Osteoblast (primary cell): ENCODE data around the gene ADAMTS17. TPM values are rescaled to one million over a fixed set of nuclear protein-coding genes. Genes with fewer than 3 reads are reported as not detected.

Experiments
- DNase-seq: peaks from one replicate; pipeline ENCODE4 v3.0.0; 2011; ENCODE audit warnings: low spot score, mixed read lengths; ENCODE audit not compliant: insufficient read length; ENCODE audit errors: missing footprints
- H2AFZ ChIP-seq: 2 replicates; pipeline ENCODE4 v1.6.0; 2011; ENCODE audit warnings: mild to moderate bottlenecking, low read length
- H3K27ac ChIP-seq: 2 replicates; pipeline ENCODE4 v1.5.1; 2011; ENCODE audit warnings: mild to moderate bottlenecking, low read depth, low read length, moderate library complexity
- H3K27me3 ChIP-seq: 2 replicates; pipeline ENCODE4 v1.6.0; 2012; ENCODE audit warnings: mild to moderate bottlenecking, control low read depth, inconsistent platforms, low read length, moderate library complexity; ENCODE audit not compliant: insufficient read depth
- H3K36me3 ChIP-seq: 2 replicates; pipeline ENCODE4 v1.5.1; 2011; ENCODE audit warnings: mild to moderate bottlenecking, low read length, control low read depth, moderate library complexity; ENCODE audit not compliant: insufficient read depth
- H3K4me1 ChIP-seq: 2 replicates; pipeline ENCODE4 v1.5.1; 2011; ENCODE audit warnings: mild to moderate bottlenecking, low read length, control low read depth, moderate library complexity; ENCODE audit not compliant: insufficient read depth
- H3K4me2 ChIP-seq: 2 replicates; pipeline ENCODE4 v1.6.0; 2011; ENCODE audit warnings: mild to moderate bottlenecking, low read length; ENCODE audit not compliant: insufficient read depth
- H3K4me3 ChIP-seq: fragments of 200-600 bp; sonication (generic); 3 replicates; pipeline ENCODE4 v1.5.1; 2012; ENCODE audit warnings: mild to moderate bottlenecking, low read length, inconsistent platforms; ENCODE audit not compliant: insufficient read depth
- H3K79me2 ChIP-seq: 2 replicates; pipeline ENCODE4 v1.6.0; 2012; ENCODE audit warnings: mild to moderate bottlenecking, low read length, control low read depth, inconsistent platforms; ENCODE audit not compliant: insufficient read depth
- H3K9me3 ChIP-seq: 2 replicates; pipeline ENCODE4 v1.5.1; 2011; ENCODE audit warnings: low read depth, low read length, control low read depth
- H4K20me1 ChIP-seq: 2 replicates; pipeline ENCODE4 v1.6.0; 2012; ENCODE audit warnings: mild to moderate bottlenecking, low read length, control low read depth; ENCODE audit not compliant: insufficient read depth
- total RNA-seq: library from RNA; depleted of rRNA; stranded (reverse); fragments of >200 nt; gene quantifications from 2 replicates; pipeline ENCODE4 v1.2.3, GENCODE V29; 2012
- TF ChIP-seq, protein P1 (sequence below): IDR thresholded peaks from 2 replicates; pipeline ENCODE4 v1.5.1; 2011; ENCODE audit warnings: mild to moderate bottlenecking, low read depth, low read length, moderate library complexity; ENCODE audit errors: extremely low read depth

ADAMTS17 gene
- total RNA-seq, 1 donor: under 0.01 TPM

DNA sequence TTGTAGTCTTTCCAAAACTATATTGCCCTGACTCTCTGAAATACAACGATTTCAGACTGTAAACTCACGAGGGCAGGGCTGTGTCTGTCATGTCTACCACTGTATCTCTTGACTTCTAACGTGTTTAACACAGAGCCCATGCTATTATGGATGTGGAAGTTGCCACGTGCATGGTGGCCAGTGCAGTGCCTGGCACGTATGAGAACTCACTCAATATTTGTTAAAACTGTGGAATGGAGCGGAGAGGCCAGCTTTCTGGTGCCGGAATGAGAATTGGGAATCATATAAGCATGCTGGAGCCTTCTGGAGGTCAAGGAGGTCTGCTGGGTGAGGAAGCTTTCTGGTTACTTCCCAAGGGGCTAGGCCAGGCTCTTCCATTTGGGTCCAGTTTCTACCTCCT lies 387.9 kb downstream of the ADAMTS17 start:
- no peak for DNase-seq
- Histone ChIP-seq H3K36me3 (no peaks in the 10 kb centered on the region), H3K9me3 (no peaks in the 10 kb centered on the region), H4K20me1 (no peaks in the 10 kb centered on the region), H3K27me3 (no peaks in the 10 kb centered on the region), H3K4me1 (no peaks in the 10 kb centered on the region), H3K79me2 (no peaks in the 10 kb centered on the region), H3K4me2 (no peak overlapping the region), H3K4me3 (no peak overlapping the region), H2AFZ (no peak overlapping the region), H3K27ac (no peak overlapping the region)
- TF ChIP-seq, protein P1, sequence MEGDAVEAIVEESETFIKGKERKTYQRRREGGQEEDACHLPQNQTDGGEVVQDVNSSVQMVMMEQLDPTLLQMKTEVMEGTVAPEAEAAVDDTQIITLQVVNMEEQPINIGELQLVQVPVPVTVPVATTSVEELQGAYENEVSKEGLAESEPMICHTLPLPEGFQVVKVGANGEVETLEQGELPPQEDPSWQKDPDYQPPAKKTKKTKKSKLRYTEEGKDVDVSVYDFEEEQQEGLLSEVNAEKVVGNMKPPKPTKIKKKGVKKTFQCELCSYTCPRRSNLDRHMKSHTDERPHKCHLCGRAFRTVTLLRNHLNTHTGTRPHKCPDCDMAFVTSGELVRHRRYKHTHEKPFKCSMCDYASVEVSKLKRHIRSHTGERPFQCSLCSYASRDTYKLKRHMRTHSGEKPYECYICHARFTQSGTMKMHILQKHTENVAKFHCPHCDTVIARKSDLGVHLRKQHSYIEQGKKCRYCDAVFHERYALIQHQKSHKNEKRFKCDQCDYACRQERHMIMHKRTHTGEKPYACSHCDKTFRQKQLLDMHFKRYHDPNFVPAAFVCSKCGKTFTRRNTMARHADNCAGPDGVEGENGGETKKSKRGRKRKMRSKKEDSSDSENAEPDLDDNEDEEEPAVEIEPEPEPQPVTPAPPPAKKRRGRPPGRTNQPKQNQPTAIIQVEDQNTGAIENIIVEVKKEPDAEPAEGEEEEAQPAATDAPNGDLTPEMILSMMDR: no peak

DNA sequence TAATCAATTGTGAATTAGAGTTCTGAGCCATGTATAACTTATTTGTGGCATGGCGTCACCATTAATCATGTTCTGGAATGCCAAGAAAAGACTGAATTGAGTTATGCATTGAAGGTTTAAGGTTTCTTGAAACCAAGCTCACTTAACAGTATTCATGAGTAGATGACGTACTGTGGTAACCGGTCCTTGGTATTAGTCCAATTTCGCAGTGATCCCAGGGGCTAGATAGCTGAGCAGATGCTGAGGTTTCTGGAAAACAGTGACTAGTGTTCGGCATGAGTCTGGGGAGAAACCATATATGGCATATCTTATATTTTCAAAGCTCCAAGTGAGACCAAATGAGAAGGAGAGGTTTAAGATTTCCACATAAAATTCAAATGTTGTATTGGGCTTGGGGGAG lies 390.3 kb downstream of the ADAMTS17 start:
- Histone ChIP-seq H3K4me3 (no peak overlapping the region), H3K27ac (no peak overlapping the region), H3K36me3 (no peaks in the 10 kb centered on the region), H3K4me2 (no peak overlapping the region), H3K9me3 (no peaks in the 10 kb centered on the region), H4K20me1 (no peaks in the 10 kb centered on the region), H3K79me2 (no peaks in the 10 kb centered on the region), H3K4me1 (no peaks in the 10 kb centered on the region), H2AFZ (no peak overlapping the region), H3K27me3 (no peaks in the 10 kb centered on the region)
- TF ChIP-seq, protein P1: no peak
- no peak for DNase-seq

DNA sequence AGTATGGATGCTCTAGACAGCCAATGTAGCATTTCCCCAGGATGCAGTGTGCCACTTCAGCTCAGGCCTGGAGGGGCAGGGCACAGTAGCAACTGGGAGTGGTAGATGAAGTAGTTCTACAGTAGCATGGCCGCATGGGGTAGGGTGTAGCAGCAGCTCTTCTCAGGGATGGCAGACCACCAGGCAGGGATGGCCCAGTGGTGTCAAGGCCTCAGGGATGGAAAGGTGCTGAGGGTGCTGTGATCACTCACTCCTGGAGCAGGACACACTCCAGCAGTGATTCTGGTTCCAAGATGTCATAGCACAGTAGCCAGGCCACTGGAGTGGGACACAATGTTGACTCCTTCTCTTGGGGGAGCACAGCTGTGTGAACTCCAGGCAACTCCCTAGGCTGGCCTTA lies 397.6 kb downstream of the ADAMTS17 start:
- Histone ChIP-seq H3K4me1 (no peaks in the 10 kb centered on the region), H3K4me2 (no peak overlapping the region), H3K4me3 (no peak overlapping the region), H3K27ac (no peak overlapping the region), H2AFZ (no peak overlapping the region), H3K27me3 (no peaks in the 10 kb centered on the region), H3K79me2 (no peaks in the 10 kb centered on the region), H4K20me1 (no peaks in the 10 kb centered on the region), H3K9me3 (peaks cover 5% of the 10 kb centered on the region), H3K36me3 (no peaks in the 10 kb centered on the region)
- TF ChIP-seq, protein P1: no peak
- DNase-seq: no peak

DNA sequence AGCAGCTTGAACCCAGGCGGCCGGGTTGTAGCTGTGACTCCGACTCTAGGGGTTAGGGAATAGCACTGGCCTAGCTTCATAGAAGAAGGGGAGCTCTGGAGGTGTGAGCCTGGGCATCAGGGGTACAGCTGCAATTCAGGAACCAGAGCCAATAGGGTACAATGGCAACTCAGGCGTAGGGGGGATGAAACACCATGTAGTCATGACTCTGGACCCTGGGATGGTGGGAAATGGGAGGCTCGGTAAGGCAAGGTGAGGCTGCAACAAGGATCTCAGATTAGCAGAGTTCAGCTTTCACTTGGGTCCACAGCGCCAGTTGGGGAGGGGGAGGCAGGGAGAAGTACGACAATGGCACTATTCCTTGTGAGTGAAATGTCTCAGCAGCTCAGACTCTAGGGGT lies 398.3 kb downstream of the ADAMTS17 start:
- Histone ChIP-seq H3K79me2 (no peaks in the 10 kb centered on the region), H3K27me3 (no peaks in the 10 kb centered on the region), H3K36me3 (no peaks in the 10 kb centered on the region), H3K4me3 (no peak overlapping the region), H3K9me3 (peaks cover 5% of the 10 kb centered on the region), H2AFZ (no peak overlapping the region), H3K4me2 (no peak overlapping the region), H3K4me1 (no peaks in the 10 kb centered on the region), H3K27ac (no peak overlapping the region), H4K20me1 (no peaks in the 10 kb centered on the region)
- TF ChIP-seq, protein P1: no peak
- no peak for DNase-seq
